Stimulated activated naive CD8-positive, alpha-beta T cell treated with anti-CD3 and anti-CD28 coated beads, Interleukin-15, amount 100 ng/mL, for 72 hours (primary cell): Measurements from ENCODE around the gene RIC3.

Experiments used
- ATAC-seq: fragments of 150-1000 bp; cut with Tn5 transposase; 2 replicates; pipeline ENCODE4 v1.10.0; 2021; ENCODE audit warnings: mild to moderate bottlenecking, moderate library complexity
- DNase-seq, 2 donors: peaks; one replicate each; pipeline ENCODE4 v3.0.0; 2021 to 2022
- H3K27ac Mint-ChIP-seq, 2 donors: one replicate each; pipeline ENCODE4 v1.8.0; 2022; ENCODE audit warnings: mild to moderate bottlenecking in 2 of 2, mixed read lengths in 2 of 2, moderate library complexity in 2 of 2
- H3K27me3 Mint-ChIP-seq: one replicate; pipeline ENCODE4 v1.8.0; 2022; ENCODE audit warnings: mixed read lengths
- H3K4me1 Mint-ChIP-seq: one replicate; pipeline ENCODE4 v1.8.0; 2022; ENCODE audit warnings: mild to moderate bottlenecking, mixed read lengths
- H3K4me3 Mint-ChIP-seq, 2 donors: one replicate each; pipeline ENCODE4 v1.8.0; 2022; ENCODE audit warnings: mild to moderate bottlenecking in 2 of 2, mixed read lengths in 2 of 2, moderate library complexity in 1 of 2
- H3K9me3 Mint-ChIP-seq, 2 donors: one replicate each; pipeline ENCODE4 v1.8.0; 2022; ENCODE audit warnings: mixed read lengths in 2 of 2

Gene RIC3

GRCh38 chr11:8101421-8101820 is 67.4 kb downstream of the RIC3 start:
- DNase-seq (no peak), ATAC-seq (no peak)
- Mint-ChIP-seq H3K27me3 (no peaks in the 10 kb centered on the region), H3K9me3 (no peaks in the 10 kb centered on the region), H3K4me1 (no peaks in the 10 kb centered on the region), H3K27ac (no peak overlapping the region), H3K4me3 (no peak overlapping the region)

- H3K27me3 Mint-ChIP-seq = no peaks in the 10 kb centered on the region
- H3K4me3 Mint-ChIP-seq = no peak overlapping the region
- no peaks in the 10 kb centered on the region for H3K9me3 Mint-ChIP-seq
- H3K27ac Mint-ChIP-seq = no peak overlapping the region
- H3K4me1 Mint-ChIP-seq = no peaks in the 10 kb centered on the region
- ATAC-seq (no peak), DNase-seq (no peak)
These were observed 68.2 kb downstream of the RIC3 start for GRCh38 chr11:8100605-8101004.

- no peak for ATAC-seq
- H3K27me3 Mint-ChIP-seq = no peaks in the 10 kb centered on the region
- H3K4me3 Mint-ChIP-seq = no peak overlapping the region
- H3K4me1 Mint-ChIP-seq = no peaks in the 10 kb centered on the region
- no peaks in the 10 kb centered on the region for H3K9me3 Mint-ChIP-seq
- DNase-seq = no peak
- no peak overlapping the region for H3K27ac Mint-ChIP-seq
These were observed 68.7 kb downstream of the RIC3 start for GRCh38 chr11:8100158-8100557.

- H3K27me3 Mint-ChIP-seq = no peaks in the 10 kb centered on the region
- H3K4me3 Mint-ChIP-seq = no peak overlapping the region
- DNase-seq (peak; percentile 53 to 59), ATAC-seq (peak; percentile 57)
- H3K4me1 Mint-ChIP-seq = no peaks in the 10 kb centered on the region
- no peak overlapping the region for H3K27ac Mint-ChIP-seq
- no peaks in the 10 kb centered on the region for H3K9me3 Mint-ChIP-seq
These were observed 69.4 kb downstream of the RIC3 start for GRCh38 chr11:8099291-8099899.

GRCh38 chr11:8098879-8099278 is 69.9 kb downstream of the RIC3 start:
- ATAC-seq (no peak), DNase-seq (peak in 1 of 2 donors; percentile 3)
- Mint-ChIP-seq H3K27ac (no peak overlapping the region), H3K4me1 (no peaks in the 10 kb centered on the region), H3K9me3 (no peaks in the 10 kb centered on the region), H3K27me3 (no peaks in the 10 kb centered on the region), H3K4me3 (no peak overlapping the region)

- H3K27me3 Mint-ChIP-seq = no peaks in the 10 kb centered on the region
- no peak for ATAC-seq
- H3K9me3 Mint-ChIP-seq = no peaks in the 10 kb centered on the region
- H3K4me3 Mint-ChIP-seq = no peak overlapping the region
- DNase-seq = peak in 1 of 2 donors; percentile 3
- H3K27ac Mint-ChIP-seq = peak overlapping the region in 1 of 2 donors; percentile 28
- H3K4me1 Mint-ChIP-seq = no peaks in the 10 kb centered on the region
These were observed 70.5 kb downstream of the RIC3 start for GRCh38 chr11:8098361-8098760.

GRCh38 chr11:8097926-8098325 is 70.9 kb downstream of the RIC3 start:
- ATAC-seq = no peak
- no peak overlapping the region for H3K27ac Mint-ChIP-seq

GRCh38 chr11:8097468-8097867 is 71.4 kb downstream of the RIC3 start:
- Mint-ChIP-seq H3K4me1 (peaks cover 3% of the 10 kb centered on the region), H3K27ac (no peak overlapping the region), H3K9me3 (no peaks in the 10 kb centered on the region), H3K27me3 (no peaks in the 10 kb centered on the region), H3K4me3 (no peak overlapping the region)
- DNase-seq = peak in 1 of 2 donors; percentile 1
- ATAC-seq = no peak

More at GRCh38 chr11:8097926-8098325, 70.9 kb downstream of the RIC3 start:
- H3K4me1 Mint-ChIP-seq = no peaks in the 10 kb centered on the region
- H3K4me3 Mint-ChIP-seq = no peak overlapping the region
- no peaks in the 10 kb centered on the region for H3K9me3 Mint-ChIP-seq
- H3K27me3 Mint-ChIP-seq = no peaks in the 10 kb centered on the region
- peak in 1 of 2 donors; percentile 0 for DNase-seq

GRCh38 chr11:8097062-8097461 is 71.8 kb downstream of the RIC3 start:
- Mint-ChIP-seq H3K27ac (no peak overlapping the region), H3K4me1 (peaks cover 5% of the 10 kb centered on the region), H3K4me3 (no peak overlapping the region), H3K9me3 (no peaks in the 10 kb centered on the region), H3K27me3 (no peaks in the 10 kb centered on the region)
- ATAC-seq (no peak), DNase-seq (peak in 1 of 2 donors; percentile 7)

- ATAC-seq (no peak), DNase-seq (no peak)
- H3K4me1 Mint-ChIP-seq = peaks cover 5% of the 10 kb centered on the region
- no peak overlapping the region for H3K27ac Mint-ChIP-seq
- H3K4me3 Mint-ChIP-seq = no peak overlapping the region
- H3K27me3 Mint-ChIP-seq = no peaks in the 10 kb centered on the region
- H3K9me3 Mint-ChIP-seq = no peaks in the 10 kb centered on the region
These were observed 72.2 kb downstream of the RIC3 start for GRCh38 chr11:8096575-8096974.

GRCh38 chr11:8095806-8096522 is 72.9 kb downstream of the RIC3 start:
- peak in 1 of 2 donors; percentile 1 for DNase-seq
- no peaks in the 10 kb centered on the region for H3K9me3 Mint-ChIP-seq

GRCh38 chr11:8095371-8095770 is 73.5 kb downstream of the RIC3 start:
- Mint-ChIP-seq H3K27me3 (no peaks in the 10 kb centered on the region), H3K4me3 (no peak overlapping the region), H3K27ac (no peak overlapping the region), H3K9me3 (no peaks in the 10 kb centered on the region), H3K4me1 (peaks cover 5% of the 10 kb centered on the region)
- no peak for DNase-seq
- ATAC-seq = no peak

More at GRCh38 chr11:8095806-8096522, 72.9 kb downstream of the RIC3 start:
- Mint-ChIP-seq H3K4me1 (peaks cover 5% of the 10 kb centered on the region), H3K27me3 (no peaks in the 10 kb centered on the region), H3K4me3 (no peak overlapping the region), H3K27ac (no peak overlapping the region)
- ATAC-seq = no peak

GRCh38 chr11:8094656-8095055 is 74.2 kb downstream of the RIC3 start:
- peak overlapping the region in 1 of 2 donors; percentile 65 for H3K27ac Mint-ChIP-seq
- H3K27me3 Mint-ChIP-seq = no peaks in the 10 kb centered on the region
- ATAC-seq = no peak
- H3K4me3 Mint-ChIP-seq = no peak overlapping the region
- no peaks in the 10 kb centered on the region for H3K9me3 Mint-ChIP-seq
- H3K4me1 Mint-ChIP-seq = peaks cover 5% of the 10 kb centered on the region
- DNase-seq = no peak

- H3K9me3 Mint-ChIP-seq = no peaks in the 10 kb centered on the region
- ATAC-seq (no peak), DNase-seq (no peak)
- peaks cover 5% of the 10 kb centered on the region for H3K4me1 Mint-ChIP-seq
- no peak overlapping the region for H3K4me3 Mint-ChIP-seq
- no peaks in the 10 kb centered on the region for H3K27me3 Mint-ChIP-seq
- peak overlapping the region; percentile 6 to 52 for H3K27ac Mint-ChIP-seq
These were observed 74.8 kb downstream of the RIC3 start for GRCh38 chr11:8093931-8094575.

- peak overlapping the region in 1 of 2 donors; percentile 68 for H3K27ac Mint-ChIP-seq
- no peaks in the 10 kb centered on the region for H3K9me3 Mint-ChIP-seq
- H3K4me3 Mint-ChIP-seq = no peak overlapping the region
- H3K27me3 Mint-ChIP-seq = no peaks in the 10 kb centered on the region
- H3K4me1 Mint-ChIP-seq = peaks cover 5% of the 10 kb centered on the region
- ATAC-seq = peak; percentile 62
- peak in 1 of 2 donors; percentile 41 for DNase-seq
These were observed 76.0 kb downstream of the RIC3 start for GRCh38 chr11:8092587-8093424.
